WTC11 (cell line): Measurements from ENCODE around the gene TEP1. TPM values are rescaled to one million over a fixed set of nuclear protein-coding genes. Genes with fewer than 3 reads are reported as not detected.

Experiments used
- ATAC-seq: fragments of 200-7000 bp; cut with Tn5 transposase; 2 replicates; pipeline ENCODE4 v1.10.0; 2021; ENCODE audit warnings: mild to moderate bottlenecking, moderate library complexity
- CTCF ChIA-PET: fragments of 300-600 bp; sonication (Branson Sonifier 250); formaldehyde crosslinking; loops from one replicate; lab custom pipeline; 2021; ENCODE audit warnings: antibody characterized with exemption; lab: Charles Lee
- POLR2A ChIA-PET: fragments of 350-600 bp; sonication (Branson Sonifier 250); formaldehyde crosslinking; loops from one replicate; lab custom pipeline; 2021; ENCODE audit warnings: antibody characterized with exemption; lab: Charles Lee
- DNase-seq: peaks from one replicate; pipeline ENCODE4 v3.0.0; 2021; ENCODE audit warnings: low spot score
- H3K27ac Mint-ChIP-seq: 2 replicates; pipeline ENCODE4 v1.8.0; 2021; ENCODE audit warnings: mixed read lengths
- H3K27me3 Mint-ChIP-seq: 2 replicates; pipeline ENCODE4 v1.8.0; 2021; ENCODE audit warnings: low read depth, mild to moderate bottlenecking, moderate library complexity, mixed read lengths
- H3K36me3 Mint-ChIP-seq: 2 replicates; pipeline ENCODE4 v1.8.0; 2021; ENCODE audit warnings: mixed read lengths
- H3K4me1 Mint-ChIP-seq: 2 replicates; pipeline ENCODE4 v1.8.0; 2022; ENCODE audit warnings: mixed read lengths
- H3K4me3 Mint-ChIP-seq: 2 replicates; pipeline ENCODE4 v1.8.0; 2021; ENCODE audit warnings: mild to moderate bottlenecking, moderate library complexity, mixed read lengths
- H3K9me3 Mint-ChIP-seq: 2 replicates; pipeline ENCODE4 v1.8.0; 2021; ENCODE audit warnings: mixed read lengths
- CBFB ChIP-seq: sonication (generic); formaldehyde crosslinking; IDR thresholded peaks from 2 replicates; pipeline ENCODE4 v1.8.1; 2022; ENCODE audit warnings: mild to moderate bottlenecking, low read depth, missing genetic modification reagents
- GRHL2 ChIP-seq: fragments of 250-450 bp; sonication (Bioruptor Pico); IDR thresholded peaks from 2 replicates; pipeline ENCODE4 v1.8.0; 2022; ENCODE audit warnings: mild to moderate bottlenecking, moderate library complexity; ENCODE audit not compliant: insufficient replicate concordance, severe bottlenecking
- NFATC4 ChIP-seq: fragments of 250-450 bp; sonication (Bioruptor Pico); IDR thresholded peaks from 2 replicates; pipeline ENCODE4 v1.9.0; 2021; ENCODE audit warnings: mild to moderate bottlenecking
- RORB ChIP-seq: fragments of 250-450 bp; sonication (Bioruptor Pico); IDR thresholded peaks from 2 replicates; pipeline ENCODE4 v1.9.0; 2021; ENCODE audit warnings: mild to moderate bottlenecking
- SMAD4 ChIP-seq: sonication (generic); formaldehyde crosslinking; IDR thresholded peaks from 2 replicates; pipeline ENCODE4 v1.8.0; 2022; ENCODE audit warnings: mild to moderate bottlenecking, missing genetic modification reagents
- ZNF138 ChIP-seq: sonication (generic); formaldehyde crosslinking; conservative IDR thresholded peaks from 2 replicates; pipeline ENCODE4 v1.8.1; 2022; ENCODE audit warnings: mild to moderate bottlenecking, moderate library complexity, missing genetic modification reagents
- ZNF232 ChIP-seq: sonication (generic); formaldehyde crosslinking; IDR thresholded peaks from 2 replicates; pipeline ENCODE4 v1.8.0; 2022; ENCODE audit warnings: mild to moderate bottlenecking, missing genetic modification reagents
- ZNF263 ChIP-seq: sonication (generic); formaldehyde crosslinking; IDR thresholded peaks from 2 replicates; pipeline ENCODE4 v1.8.1; 2022; ENCODE audit warnings: low read depth, mild to moderate bottlenecking, moderate library complexity, missing genetic modification reagents
- ZNF317 ChIP-seq: sonication (generic); formaldehyde crosslinking; IDR thresholded peaks from 2 replicates; pipeline ENCODE4 v1.8.1; 2023; ENCODE audit warnings: low read depth, mild to moderate bottlenecking, moderate library complexity, missing genetic modification reagents, borderline replicate concordance
- ZNF396 ChIP-seq: fragments of 250-450 bp; sonication (Bioruptor Pico); IDR thresholded peaks from 2 replicates; pipeline ENCODE4 v1.8.0; 2021; ENCODE audit warnings: mild to moderate bottlenecking, moderate library complexity, borderline replicate concordance
- ZNF416 ChIP-seq: fragments of 250-450 bp; sonication (Bioruptor Pico); IDR thresholded peaks from 2 replicates; pipeline ENCODE4 v1.9.0; 2021; ENCODE audit warnings: mild to moderate bottlenecking, inconsistent platforms
- ZNF671 ChIP-seq: fragments of 250-450 bp; sonication (Bioruptor Pico); IDR thresholded peaks from 2 replicates; pipeline ENCODE4 v1.8.0; 2021; ENCODE audit warnings: mild to moderate bottlenecking
- total RNA-seq: library from RNA; stranded (reverse); gene quantifications from 3 replicates; pipeline ENCODE4 v1.2.3, GENCODE V29; 2021
- TF ChIP-seq, protein P1 (sequence below): sonication (generic); formaldehyde crosslinking; IDR thresholded peaks from 2 replicates; pipeline ENCODE4 v1.8.1; 2022; ENCODE audit warnings: mild to moderate bottlenecking, moderate library complexity, missing genetic modification reagents
- TF ChIP-seq, protein P2 (sequence below): sonication (generic); formaldehyde crosslinking; IDR thresholded peaks from 2 replicates; pipeline ENCODE4 v1.8.0; 2022; ENCODE audit warnings: mild to moderate bottlenecking, missing genetic modification reagents
- TF ChIP-seq, protein P3 (sequence below): sonication (generic); formaldehyde crosslinking; conservative IDR thresholded peaks from 2 replicates; pipeline ENCODE4 v1.8.1; 2023; ENCODE audit warnings: mild to moderate bottlenecking, low read depth, missing genetic modification reagents, moderate library complexity
- TF ChIP-seq, protein P4 (sequence below): sonication (generic); formaldehyde crosslinking; IDR thresholded peaks from 2 replicates; pipeline ENCODE4 v1.8.0; 2022; ENCODE audit warnings: mild to moderate bottlenecking, missing genetic modification reagents
- TF ChIP-seq, protein P5 (sequence below): fragments of 250-450 bp; sonication (Bioruptor Pico); conservative IDR thresholded peaks from 2 replicates; pipeline ENCODE4 v1.9.0; 2021; ENCODE audit warnings: mild to moderate bottlenecking
- TF ChIP-seq, protein P6 (sequence below): fragments of 250-450 bp; sonication (Bioruptor Pico); IDR thresholded peaks from 2 replicates; pipeline ENCODE4 v1.9.0; 2021; ENCODE audit warnings: mild to moderate bottlenecking
- TF ChIP-seq, protein P7 (sequence below): sonication (generic); formaldehyde crosslinking; IDR thresholded peaks from 2 replicates; pipeline ENCODE4 v1.8.0; 2022; ENCODE audit warnings: mild to moderate bottlenecking, missing genetic modification reagents
- TF ChIP-seq, protein P8 (sequence below): fragments of 200-600 bp; IDR thresholded peaks from 2 replicates; pipeline ENCODE4 v1.8.0; 2022; ENCODE audit warnings: antibody characterized with exemption
- TF ChIP-seq, protein P9 (sequence below): fragments of 250-450 bp; sonication (Bioruptor Pico); IDR thresholded peaks from 2 replicates; pipeline ENCODE4 v1.9.0; 2021; ENCODE audit warnings: mild to moderate bottlenecking

The TEP1 gene
- total RNA-seq, 1 experiment from 2014 or later, result 16.0 TPM

DNA sequence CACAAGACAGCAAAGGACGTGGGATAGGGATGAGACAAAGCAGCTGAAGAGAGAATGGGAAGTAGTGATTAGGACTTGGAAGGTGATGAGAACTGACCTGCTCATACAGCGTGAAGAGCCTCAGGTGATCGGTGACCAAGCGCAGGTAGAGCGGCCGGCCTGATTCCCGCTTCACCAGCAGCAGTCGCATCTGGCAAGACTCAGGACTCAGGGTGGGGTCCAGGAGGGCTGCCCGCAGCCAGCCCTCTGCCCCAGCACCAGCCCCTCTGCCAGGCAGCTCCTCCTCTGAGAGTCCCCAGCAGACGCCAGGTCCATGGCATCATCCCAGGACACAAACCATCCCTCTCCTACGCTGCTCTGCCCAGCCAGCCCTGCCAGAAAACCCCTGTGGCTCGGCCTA lies 30.8 kb downstream of the TEP1 start:
- ChIA-PET CTCF (interaction anchor here (0.7 kb wide), 1 partner anchor 52 kb away, joined by 4 read pairs; no protein-coding TSS in a partner anchor), POLR2A (no interaction called here)
- H3K27ac Mint-ChIP-seq, result no peak overlapping the region

DNA sequence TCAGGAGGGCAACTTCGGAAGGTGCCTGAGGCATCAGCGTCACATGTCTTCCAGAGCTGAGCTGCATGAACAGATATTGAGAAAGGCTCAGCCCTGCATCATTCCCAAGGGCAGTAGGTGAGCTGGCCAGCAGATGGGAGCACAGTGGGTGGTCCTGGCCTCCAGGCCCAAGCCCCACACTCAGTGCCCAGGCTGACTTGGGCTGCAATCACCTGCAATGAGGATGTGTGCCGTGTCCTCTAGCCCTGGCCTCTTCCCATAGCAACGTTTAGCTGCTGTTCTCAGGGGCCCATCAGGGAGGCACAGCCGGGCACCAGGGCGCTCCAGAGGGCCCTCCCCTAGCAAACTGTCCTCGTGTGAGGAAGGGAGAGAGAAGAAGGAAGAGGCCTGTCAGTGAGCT lies 32.0 kb downstream of the TEP1 start:
- ATAC-seq (no peak), DNase-seq (no peak)
- CTCF ChIA-PET, result interaction anchor here (0.7 to 1.4 kb wide), 2 partner anchors 34 to 228 kb away, joined by 3 to 5 read pairs; no protein-coding TSS in a partner anchor
- H3K27ac Mint-ChIP-seq, result no peak overlapping the region
- peaks cover 27% of the 10 kb centered on the region for H3K36me3 Mint-ChIP-seq
- TF ChIP-seq ZNF138 (CRISPR knock-in tag) (no peak), ZNF263 (no peak), ZNF396 (CRISPR knock-in tag) (no peak), SMAD4 (CRISPR knock-in tag) (no peak), NFATC4 (CRISPR knock-in tag) (no peak), ZNF317 (no peak), ZNF232 (CRISPR knock-in tag) (no peak), GRHL2 (CRISPR knock-in tag) (no peak), RORB (no peak)
- TF ChIP-seq, protein P1, sequence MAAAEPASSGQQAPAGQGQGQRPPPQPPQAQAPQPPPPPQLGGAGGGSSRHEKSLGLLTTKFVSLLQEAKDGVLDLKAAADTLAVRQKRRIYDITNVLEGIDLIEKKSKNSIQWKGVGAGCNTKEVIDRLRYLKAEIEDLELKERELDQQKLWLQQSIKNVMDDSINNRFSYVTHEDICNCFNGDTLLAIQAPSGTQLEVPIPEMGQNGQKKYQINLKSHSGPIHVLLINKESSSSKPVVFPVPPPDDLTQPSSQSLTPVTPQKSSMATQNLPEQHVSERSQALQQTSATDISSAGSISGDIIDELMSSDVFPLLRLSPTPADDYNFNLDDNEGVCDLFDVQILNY (CRISPR knock-in tag), result no peak
- TF ChIP-seq, protein P2, sequence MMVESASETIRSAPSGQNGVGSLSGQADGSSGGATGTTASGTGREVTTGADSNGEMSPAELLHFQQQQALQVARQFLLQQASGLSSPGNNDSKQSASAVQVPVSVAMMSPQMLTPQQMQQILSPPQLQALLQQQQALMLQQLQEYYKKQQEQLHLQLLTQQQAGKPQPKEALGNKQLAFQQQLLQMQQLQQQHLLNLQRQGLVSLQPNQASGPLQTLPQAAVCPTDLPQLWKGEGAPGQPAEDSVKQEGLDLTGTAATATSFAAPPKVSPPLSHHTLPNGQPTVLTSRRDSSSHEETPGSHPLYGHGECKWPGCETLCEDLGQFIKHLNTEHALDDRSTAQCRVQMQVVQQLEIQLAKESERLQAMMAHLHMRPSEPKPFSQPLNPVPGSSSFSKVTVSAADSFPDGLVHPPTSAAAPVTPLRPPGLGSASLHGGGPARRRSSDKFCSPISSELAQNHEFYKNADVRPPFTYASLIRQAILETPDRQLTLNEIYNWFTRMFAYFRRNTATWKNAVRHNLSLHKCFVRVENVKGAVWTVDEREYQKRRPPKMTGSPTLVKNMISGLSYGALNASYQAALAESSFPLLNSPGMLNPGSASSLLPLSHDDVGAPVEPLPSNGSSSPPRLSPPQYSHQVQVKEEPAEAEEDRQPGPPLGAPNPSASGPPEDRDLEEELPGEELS, result no peak
- TF ChIP-seq, protein P3, sequence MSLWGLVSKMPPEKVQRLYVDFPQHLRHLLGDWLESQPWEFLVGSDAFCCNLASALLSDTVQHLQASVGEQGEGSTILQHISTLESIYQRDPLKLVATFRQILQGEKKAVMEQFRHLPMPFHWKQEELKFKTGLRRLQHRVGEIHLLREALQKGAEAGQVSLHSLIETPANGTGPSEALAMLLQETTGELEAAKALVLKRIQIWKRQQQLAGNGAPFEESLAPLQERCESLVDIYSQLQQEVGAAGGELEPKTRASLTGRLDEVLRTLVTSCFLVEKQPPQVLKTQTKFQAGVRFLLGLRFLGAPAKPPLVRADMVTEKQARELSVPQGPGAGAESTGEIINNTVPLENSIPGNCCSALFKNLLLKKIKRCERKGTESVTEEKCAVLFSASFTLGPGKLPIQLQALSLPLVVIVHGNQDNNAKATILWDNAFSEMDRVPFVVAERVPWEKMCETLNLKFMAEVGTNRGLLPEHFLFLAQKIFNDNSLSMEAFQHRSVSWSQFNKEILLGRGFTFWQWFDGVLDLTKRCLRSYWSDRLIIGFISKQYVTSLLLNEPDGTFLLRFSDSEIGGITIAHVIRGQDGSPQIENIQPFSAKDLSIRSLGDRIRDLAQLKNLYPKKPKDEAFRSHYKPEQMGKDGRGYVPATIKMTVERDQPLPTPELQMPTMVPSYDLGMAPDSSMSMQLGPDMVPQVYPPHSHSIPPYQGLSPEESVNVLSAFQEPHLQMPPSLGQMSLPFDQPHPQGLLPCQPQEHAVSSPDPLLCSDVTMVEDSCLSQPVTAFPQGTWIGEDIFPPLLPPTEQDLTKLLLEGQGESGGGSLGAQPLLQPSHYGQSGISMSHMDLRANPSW (CRISPR knock-in tag), result no peak
- TF ChIP-seq, protein P4, sequence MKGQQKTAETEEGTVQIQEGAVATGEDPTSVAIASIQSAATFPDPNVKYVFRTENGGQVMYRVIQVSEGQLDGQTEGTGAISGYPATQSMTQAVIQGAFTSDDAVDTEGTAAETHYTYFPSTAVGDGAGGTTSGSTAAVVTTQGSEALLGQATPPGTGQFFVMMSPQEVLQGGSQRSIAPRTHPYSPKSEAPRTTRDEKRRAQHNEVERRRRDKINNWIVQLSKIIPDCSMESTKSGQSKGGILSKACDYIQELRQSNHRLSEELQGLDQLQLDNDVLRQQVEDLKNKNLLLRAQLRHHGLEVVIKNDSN, result no peak
- TF ChIP-seq, protein P5, sequence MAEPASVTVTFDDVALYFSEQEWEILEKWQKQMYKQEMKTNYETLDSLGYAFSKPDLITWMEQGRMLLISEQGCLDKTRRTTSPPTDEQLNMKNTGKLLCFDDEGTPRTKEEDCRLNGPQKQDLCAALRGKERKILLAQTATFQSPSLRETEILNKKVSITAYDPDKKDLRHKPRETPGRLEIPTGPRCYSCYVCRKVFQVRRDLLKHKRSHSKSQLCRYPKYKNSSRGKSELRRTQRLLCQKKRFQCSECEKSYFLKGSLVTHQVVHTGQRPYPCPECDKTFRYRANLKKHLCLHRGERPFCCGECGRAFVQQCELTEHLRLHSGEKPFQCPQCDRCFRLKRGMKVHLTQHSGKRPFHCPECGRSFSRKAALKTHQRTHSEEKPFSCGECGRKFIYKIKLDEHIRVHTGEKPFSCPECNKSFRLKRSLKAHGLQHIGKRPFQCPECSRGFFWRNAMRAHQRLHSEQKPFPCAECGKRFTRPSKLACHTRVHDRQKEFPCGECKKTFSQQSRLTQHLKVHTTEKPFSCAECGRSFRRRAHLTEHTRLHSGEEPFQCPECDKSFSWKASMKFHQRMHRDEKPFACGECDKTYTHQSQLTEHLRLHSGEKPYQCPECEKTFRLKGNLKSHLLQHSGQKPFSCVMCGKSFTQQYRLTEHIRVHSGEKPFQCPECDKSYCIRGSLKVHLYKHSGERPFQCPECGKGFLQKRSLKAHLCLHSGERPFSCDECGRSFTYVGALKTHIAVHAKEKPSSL, result no peak
- TF ChIP-seq, protein P6, sequence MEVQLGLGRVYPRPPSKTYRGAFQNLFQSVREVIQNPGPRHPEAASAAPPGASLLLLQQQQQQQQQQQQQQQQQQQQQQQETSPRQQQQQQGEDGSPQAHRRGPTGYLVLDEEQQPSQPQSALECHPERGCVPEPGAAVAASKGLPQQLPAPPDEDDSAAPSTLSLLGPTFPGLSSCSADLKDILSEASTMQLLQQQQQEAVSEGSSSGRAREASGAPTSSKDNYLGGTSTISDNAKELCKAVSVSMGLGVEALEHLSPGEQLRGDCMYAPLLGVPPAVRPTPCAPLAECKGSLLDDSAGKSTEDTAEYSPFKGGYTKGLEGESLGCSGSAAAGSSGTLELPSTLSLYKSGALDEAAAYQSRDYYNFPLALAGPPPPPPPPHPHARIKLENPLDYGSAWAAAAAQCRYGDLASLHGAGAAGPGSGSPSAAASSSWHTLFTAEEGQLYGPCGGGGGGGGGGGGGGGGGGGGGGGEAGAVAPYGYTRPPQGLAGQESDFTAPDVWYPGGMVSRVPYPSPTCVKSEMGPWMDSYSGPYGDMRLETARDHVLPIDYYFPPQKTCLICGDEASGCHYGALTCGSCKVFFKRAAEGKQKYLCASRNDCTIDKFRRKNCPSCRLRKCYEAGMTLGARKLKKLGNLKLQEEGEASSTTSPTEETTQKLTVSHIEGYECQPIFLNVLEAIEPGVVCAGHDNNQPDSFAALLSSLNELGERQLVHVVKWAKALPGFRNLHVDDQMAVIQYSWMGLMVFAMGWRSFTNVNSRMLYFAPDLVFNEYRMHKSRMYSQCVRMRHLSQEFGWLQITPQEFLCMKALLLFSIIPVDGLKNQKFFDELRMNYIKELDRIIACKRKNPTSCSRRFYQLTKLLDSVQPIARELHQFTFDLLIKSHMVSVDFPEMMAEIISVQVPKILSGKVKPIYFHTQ (CRISPR knock-in tag), result no peak
- H3K4me1 Mint-ChIP-seq, result no peaks in the 10 kb centered on the region
- H3K27me3 Mint-ChIP-seq, result no peaks in the 10 kb centered on the region
- POLR2A ChIA-PET, result no interaction called here
- no peak overlapping the region for H3K4me3 Mint-ChIP-seq
- no peaks in the 10 kb centered on the region for H3K9me3 Mint-ChIP-seq

More for the DNA sequence above, 30.8 kb downstream of the TEP1 start:
- peaks cover 25% of the 10 kb centered on the region for H3K36me3 Mint-ChIP-seq
- no peaks in the 10 kb centered on the region for H3K9me3 Mint-ChIP-seq
- TF ChIP-seq, protein P7, sequence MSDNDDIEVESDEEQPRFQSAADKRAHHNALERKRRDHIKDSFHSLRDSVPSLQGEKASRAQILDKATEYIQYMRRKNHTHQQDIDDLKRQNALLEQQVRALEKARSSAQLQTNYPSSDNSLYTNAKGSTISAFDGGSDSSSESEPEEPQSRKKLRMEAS (CRISPR knock-in tag), result no peak
- TF ChIP-seq, protein P8, sequence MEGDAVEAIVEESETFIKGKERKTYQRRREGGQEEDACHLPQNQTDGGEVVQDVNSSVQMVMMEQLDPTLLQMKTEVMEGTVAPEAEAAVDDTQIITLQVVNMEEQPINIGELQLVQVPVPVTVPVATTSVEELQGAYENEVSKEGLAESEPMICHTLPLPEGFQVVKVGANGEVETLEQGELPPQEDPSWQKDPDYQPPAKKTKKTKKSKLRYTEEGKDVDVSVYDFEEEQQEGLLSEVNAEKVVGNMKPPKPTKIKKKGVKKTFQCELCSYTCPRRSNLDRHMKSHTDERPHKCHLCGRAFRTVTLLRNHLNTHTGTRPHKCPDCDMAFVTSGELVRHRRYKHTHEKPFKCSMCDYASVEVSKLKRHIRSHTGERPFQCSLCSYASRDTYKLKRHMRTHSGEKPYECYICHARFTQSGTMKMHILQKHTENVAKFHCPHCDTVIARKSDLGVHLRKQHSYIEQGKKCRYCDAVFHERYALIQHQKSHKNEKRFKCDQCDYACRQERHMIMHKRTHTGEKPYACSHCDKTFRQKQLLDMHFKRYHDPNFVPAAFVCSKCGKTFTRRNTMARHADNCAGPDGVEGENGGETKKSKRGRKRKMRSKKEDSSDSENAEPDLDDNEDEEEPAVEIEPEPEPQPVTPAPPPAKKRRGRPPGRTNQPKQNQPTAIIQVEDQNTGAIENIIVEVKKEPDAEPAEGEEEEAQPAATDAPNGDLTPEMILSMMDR, result no peak
- TF ChIP-seq ZNF317 (no peak), CBFB (CRISPR knock-in tag) (no peak), ZNF671 (CRISPR knock-in tag) (no peak), ZNF416 (CRISPR knock-in tag) (no peak), ZNF263 (no peak)
- TF ChIP-seq, protein P9, sequence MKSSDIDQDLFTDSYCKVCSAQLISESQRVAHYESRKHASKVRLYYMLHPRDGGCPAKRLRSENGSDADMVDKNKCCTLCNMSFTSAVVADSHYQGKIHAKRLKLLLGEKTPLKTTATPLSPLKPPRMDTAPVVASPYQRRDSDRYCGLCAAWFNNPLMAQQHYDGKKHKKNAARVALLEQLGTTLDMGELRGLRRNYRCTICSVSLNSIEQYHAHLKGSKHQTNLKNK (CRISPR knock-in tag), result no peak
- no peaks in the 10 kb centered on the region for H3K4me1 Mint-ChIP-seq
- ATAC-seq (no peak), DNase-seq (no peak)
- H3K4me3 Mint-ChIP-seq, result no peak overlapping the region
- no peaks in the 10 kb centered on the region for H3K27me3 Mint-ChIP-seq
